OCI-LY7 (cell line): ENCODE measurements around the gene HDAC4. TPM values are rescaled to one million over a fixed set of nuclear protein-coding genes. Genes with fewer than 3 reads are reported as not detected.

Experiments
- BruUV-seq: library from RNA; stranded (reverse); fragments of 400-500 nt; replicated peaks from 2 replicates; lab custom pipeline; 2021; lab: Mats Ljungman, UMichigan
- CTCF ChIA-PET: fragments of 300-600 bp; sonication (Branson Sonifier 250); formaldehyde crosslinking; loops from one replicate; lab custom pipeline; 2022; ENCODE audit warnings: antibody characterized with exemption; ENCODE audit not compliant: unreplicated experiment; lab: Charles Lee
- POLR2A ChIA-PET: fragments of 300-600 bp; sonication (Branson Sonifier 250); formaldehyde crosslinking; loops from one replicate; lab custom pipeline; 2022; ENCODE audit warnings: antibody characterized with exemption; lab: Charles Lee
- DNase-seq: peaks from one replicate; pipeline ENCODE4 v3.0.0-alpha.2; 2015; ENCODE audit warnings: low spot score
- H2AFZ ChIP-seq: fragments of 200-600 bp; sonication (generic), shearing (Covaris generic); 2 replicates; pipeline ENCODE4 v1.6.1; 2014; ENCODE audit warnings: mild to moderate bottlenecking, antibody characterized with exemption, low read length, moderate library complexity
- H3K27ac ChIP-seq: fragments of 200-600 bp; sonication (generic); 2 replicates; pipeline ENCODE4 v1.5.1; 2014; ENCODE audit warnings: mixed run types, low read depth, mild to moderate bottlenecking, moderate library complexity, low read length, inconsistent platforms; ENCODE audit not compliant: poor library complexity, severe bottlenecking
- H3K36me3 ChIP-seq: fragments of 200-600 bp; sonication (generic); 2 replicates; pipeline ENCODE4 v1.6.1; 2014; ENCODE audit warnings: mild to moderate bottlenecking, antibody characterized with exemption, low read length, moderate library complexity, mixed read lengths; ENCODE audit not compliant: insufficient read depth
- H3K4me1 ChIP-seq: fragments of 200-600 bp; sonication (generic); 2 replicates; pipeline ENCODE4 v1.5.1; 2014; ENCODE audit warnings: mild to moderate bottlenecking, low read length; ENCODE audit not compliant: insufficient read depth, poor library complexity, severe bottlenecking
- H3K4me2 ChIP-seq: fragments of 200-600 bp; sonication (generic); 2 replicates; pipeline ENCODE4 v1.6.1; 2014; ENCODE audit warnings: mild to moderate bottlenecking, low read length
- H3K4me3 ChIP-seq: fragments of 200-600 bp; sonication (generic); 2 replicates; pipeline ENCODE4 v1.5.1; 2014; ENCODE audit warnings: mild to moderate bottlenecking, low read depth, low read length; ENCODE audit not compliant: poor library complexity, severe bottlenecking
- H3K79me2 ChIP-seq: fragments of 200-600 bp; sonication (generic); 2 replicates; pipeline ENCODE4 v1.6.1; 2016; ENCODE audit warnings: low read depth, mild to moderate bottlenecking, low read length, moderate library complexity, mixed read lengths; ENCODE audit not compliant: insufficient read depth
- H3K9me2 ChIP-seq: fragments of 200-600 bp; sonication (generic); 2 replicates; pipeline ENCODE4 v1.6.1; 2016; ENCODE audit warnings: mild to moderate bottlenecking, low read length, mixed read lengths; ENCODE audit not compliant: insufficient read depth
- H3K9me3 ChIP-seq: fragments of 200-600 bp; sonication (generic); 2 replicates; pipeline ENCODE4 v1.6.1; 2014; ENCODE audit warnings: mild to moderate bottlenecking, mixed run types, low read length, mixed read lengths
- H4K20me1 ChIP-seq: fragments of 200-600 bp; sonication (generic); 2 replicates; pipeline ENCODE4 v1.6.1; 2014; ENCODE audit warnings: mild to moderate bottlenecking, antibody characterized with exemption, low read length, moderate library complexity, mixed read lengths; ENCODE audit not compliant: insufficient read depth
- EZH2phosphoT487 ChIP-seq: fragments of 200-600 bp; sonication (generic); IDR thresholded peaks from 2 replicates; pipeline ENCODE4 v1.6.1; 2018; ENCODE audit warnings: low read depth, borderline replicate concordance, mild to moderate bottlenecking, mixed run types, antibody characterized with exemption, low read length, moderate library complexity, mixed read lengths
- intact Hi-C: fragments of 100-400 bp; cut with micrococcal nuclease; formaldehyde crosslinking; loops from one replicate; pipeline ENCODE4 v1.10.0; 2022; ENCODE audit not compliant: unreplicated experiment
- total RNA-seq, 2 experiments: library from RNA; depleted of rRNA in 1 of 2; stranded (reverse); fragments of >200 nt in 1 of 2; shearing (Covaris generic) in 1 of 2; gene quantifications; 2 replicates each; pipeline ENCODE4 v1.2.3, GENCODE V29; 2014 to 2022
- TF ChIP-seq, protein P1 (sequence below): fragments of 200-600 bp; sonication (generic); conservative IDR thresholded peaks from 2 replicates; pipeline ENCODE4 v1.5.1; 2014; ENCODE audit warnings: mild to moderate bottlenecking, antibody characterized with exemption, low read length, moderate library complexity, mixed read lengths

HDAC4 gene
- total RNA-seq, 2 experiments from 2014 or later = 10.2 to 20.6 TPM

DNA sequence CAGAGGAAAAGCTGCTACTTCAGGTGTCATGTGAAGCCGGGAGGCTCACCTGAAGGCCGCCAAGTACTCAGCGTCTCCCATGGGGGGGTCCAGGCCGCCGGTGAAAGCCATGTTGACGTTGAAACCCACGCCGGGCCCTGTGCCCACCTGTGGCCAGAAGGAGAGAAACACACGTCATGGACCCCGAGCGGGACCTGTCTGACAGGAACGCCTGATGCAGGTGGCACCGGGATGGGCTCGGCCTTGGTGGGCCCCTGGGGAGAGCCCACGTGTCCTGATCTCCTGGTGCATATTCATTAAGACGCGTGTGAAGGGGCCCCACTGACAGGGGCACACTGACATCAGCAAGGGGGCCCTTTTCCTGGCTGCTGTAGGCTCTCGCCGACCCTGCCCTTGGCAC lies 319.8 kb downstream of the HDAC4 start:
- TF ChIP-seq, protein P1, sequence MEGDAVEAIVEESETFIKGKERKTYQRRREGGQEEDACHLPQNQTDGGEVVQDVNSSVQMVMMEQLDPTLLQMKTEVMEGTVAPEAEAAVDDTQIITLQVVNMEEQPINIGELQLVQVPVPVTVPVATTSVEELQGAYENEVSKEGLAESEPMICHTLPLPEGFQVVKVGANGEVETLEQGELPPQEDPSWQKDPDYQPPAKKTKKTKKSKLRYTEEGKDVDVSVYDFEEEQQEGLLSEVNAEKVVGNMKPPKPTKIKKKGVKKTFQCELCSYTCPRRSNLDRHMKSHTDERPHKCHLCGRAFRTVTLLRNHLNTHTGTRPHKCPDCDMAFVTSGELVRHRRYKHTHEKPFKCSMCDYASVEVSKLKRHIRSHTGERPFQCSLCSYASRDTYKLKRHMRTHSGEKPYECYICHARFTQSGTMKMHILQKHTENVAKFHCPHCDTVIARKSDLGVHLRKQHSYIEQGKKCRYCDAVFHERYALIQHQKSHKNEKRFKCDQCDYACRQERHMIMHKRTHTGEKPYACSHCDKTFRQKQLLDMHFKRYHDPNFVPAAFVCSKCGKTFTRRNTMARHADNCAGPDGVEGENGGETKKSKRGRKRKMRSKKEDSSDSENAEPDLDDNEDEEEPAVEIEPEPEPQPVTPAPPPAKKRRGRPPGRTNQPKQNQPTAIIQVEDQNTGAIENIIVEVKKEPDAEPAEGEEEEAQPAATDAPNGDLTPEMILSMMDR = no peak
- no peak for TF ChIP-seq EZH2phosphoT487
- no TSS peak for BruUV-seq
- H3K9me2 ChIP-seq = no peaks in the 10 kb centered on the region
- no peaks in the 10 kb centered on the region for H3K4me1 ChIP-seq
- H4K20me1 ChIP-seq = no peaks in the 10 kb centered on the region
- no peak overlapping the region for H2AFZ ChIP-seq
- no peaks in the 10 kb centered on the region for H3K79me2 ChIP-seq
- ChIA-PET POLR2A (no interaction called here), CTCF (no interaction called here)
- DNase-seq = no peak
- no peak overlapping the region for H3K4me3 ChIP-seq
- no peak overlapping the region for H3K4me2 ChIP-seq
- H3K9me3 ChIP-seq = no peaks in the 10 kb centered on the region
- no peak overlapping the region for H3K27ac ChIP-seq
- intact Hi-C loops = no loop called here
- no peaks in the 10 kb centered on the region for H3K36me3 ChIP-seq

DNA sequence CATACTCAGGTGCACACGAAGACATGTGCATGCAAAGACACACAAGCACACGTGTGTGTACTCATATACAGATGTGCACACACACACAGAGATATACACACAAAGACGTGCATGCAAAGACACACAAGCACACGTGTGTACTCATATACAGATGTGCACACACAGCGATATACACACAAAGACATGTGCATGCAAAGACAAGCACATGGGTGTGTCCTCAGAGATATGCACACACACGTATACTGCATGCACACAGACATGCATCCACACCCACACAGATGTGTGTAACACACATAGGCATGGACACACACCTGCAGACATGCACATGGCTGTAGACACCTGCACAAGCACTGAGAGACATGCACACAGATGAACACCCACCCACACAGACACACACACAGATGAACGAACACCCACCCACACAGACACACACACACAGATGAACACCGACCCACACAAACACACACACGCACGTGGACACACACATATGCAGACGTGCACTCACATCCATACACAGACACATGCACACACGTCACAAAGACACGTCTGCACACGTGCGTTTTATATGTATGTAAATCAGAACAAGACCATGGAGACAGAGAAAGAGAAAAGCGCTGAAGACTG lies 321.0 kb downstream of the HDAC4 start:
- no peak for DNase-seq
- H3K36me3 ChIP-seq = no peaks in the 10 kb centered on the region
- no peak overlapping the region for H2AFZ ChIP-seq
- intact Hi-C loops = no loop called here
- H3K4me1 ChIP-seq = no peaks in the 10 kb centered on the region
- ChIA-PET POLR2A (no interaction called here), CTCF (no interaction called here)
- H4K20me1 ChIP-seq = no peaks in the 10 kb centered on the region
- H3K79me2 ChIP-seq = no peaks in the 10 kb centered on the region
- H3K27ac ChIP-seq = no peak overlapping the region
- no peak overlapping the region for H3K4me3 ChIP-seq
- BruUV-seq = no TSS peak
- no peak overlapping the region for H3K4me2 ChIP-seq
- no peaks in the 10 kb centered on the region for H3K9me3 ChIP-seq
- H3K9me2 ChIP-seq = no peaks in the 10 kb centered on the region
- TF ChIP-seq, protein P1 = no peak

DNA sequence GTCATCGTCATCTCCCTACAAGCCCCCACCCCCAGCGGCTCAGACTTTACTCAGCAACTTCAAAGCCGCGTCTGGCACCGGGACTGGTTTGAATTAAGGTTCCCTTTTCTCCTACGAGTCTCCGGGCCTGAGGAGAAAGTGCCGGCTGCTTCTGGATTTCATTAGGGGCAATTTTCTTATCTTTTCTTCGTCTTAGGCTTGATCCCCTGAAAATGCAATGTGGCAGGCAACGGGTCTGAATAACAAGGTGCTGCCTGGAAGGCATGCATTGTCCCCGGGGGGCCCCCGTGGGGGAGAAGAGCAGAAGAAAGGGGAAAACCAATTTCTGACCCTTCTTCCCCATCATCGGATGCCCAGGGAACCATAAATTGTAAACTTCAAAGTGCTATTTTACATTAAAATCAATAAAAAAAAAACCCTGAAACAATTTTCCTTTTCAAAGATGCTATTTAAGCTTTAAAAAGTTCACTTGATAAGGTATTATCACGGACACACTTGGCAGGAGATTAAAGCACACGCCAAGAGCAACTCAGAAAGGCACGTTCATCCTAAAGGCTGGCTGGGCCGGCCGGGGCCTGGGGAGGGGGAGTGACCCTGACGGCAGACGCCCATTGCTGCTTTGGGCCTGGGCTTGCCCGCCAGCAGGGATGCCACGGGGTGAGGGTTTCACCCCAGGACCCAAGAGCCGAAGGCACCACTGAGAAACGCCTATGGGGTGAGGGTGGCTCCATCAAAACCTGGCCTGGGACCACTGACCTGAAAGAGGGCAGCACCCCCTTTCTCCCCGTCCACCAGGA lies 322.5 kb downstream of the HDAC4 start:
- no peaks in the 10 kb centered on the region for H3K9me2 ChIP-seq
- no peak overlapping the region for H2AFZ ChIP-seq
- no peaks in the 10 kb centered on the region for H4K20me1 ChIP-seq
- BruUV-seq = no TSS peak
- intact Hi-C loops = no loop called here
- H3K4me2 ChIP-seq = no peak overlapping the region
- ChIA-PET CTCF (no interaction called here), POLR2A (no interaction called here)
- no peak for TF ChIP-seq EZH2phosphoT487
- TF ChIP-seq, protein P1 = no peak
- no peaks in the 10 kb centered on the region for H3K9me3 ChIP-seq
- DNase-seq = no peak
- H3K36me3 ChIP-seq = no peaks in the 10 kb centered on the region
- H3K79me2 ChIP-seq = no peaks in the 10 kb centered on the region
- H3K4me1 ChIP-seq = no peaks in the 10 kb centered on the region
- H3K4me3 ChIP-seq = no peak overlapping the region
- H3K27ac ChIP-seq = no peak overlapping the region
